COR-L47 (cell line): ENCODE measurements around the gene SQOR.

ENCODE experiments used
- DNase-seq: peaks from one replicate; lab custom pipeline; 2025; lab: John Stamatoyannopoulos, UW

Gene SQOR

GRCh38 chr15:45634432-45635190 lies at the start of gene SQOR:
TSS of gene SQOR (plus strand) at chr15:45635029. CDS start at chr15:45658924, 23,895 bp downstream.
- DNase-seq: no peak

- DNase-seq: no peak
Observed at GRCh38 chr15:45585069-45585791, 49.6 kb upstream of the SQOR start.

- no peak for DNase-seq
Observed at GRCh38 chr15:45586125-45586524, 48.7 kb upstream of the SQOR start.

- DNase-seq: no peak
Observed at GRCh38 chr15:45586601-45587094, 48.2 kb upstream of the SQOR start.

- peak; percentile 91 for DNase-seq
Observed at GRCh38 chr15:45587095-45587862, 47.5 kb upstream of the SQOR start, which contains the start of gene BLOC1S6. TSS of gene BLOC1S6 (plus strand) at chr15:45587379. CDS start at chr15:45587444, 65 bp downstream.

- no peak for DNase-seq
Observed at GRCh38 chr15:45587863-45588170, 47.0 kb upstream of the SQOR start.

- no peak for DNase-seq
Observed at GRCh38 chr15:45588219-45588875, 46.5 kb upstream of the SQOR start.

GRCh38 chr15:45589256-45589655 lies 45.6 kb upstream of the SQOR start:
- DNase-seq: no peak

- no peak for DNase-seq
Observed at GRCh38 chr15:45594319-45594718, 40.5 kb upstream of the SQOR start.

- no peak for DNase-seq
Observed at GRCh38 chr15:45594835-45595530, 39.8 kb upstream of the SQOR start.

- no peak for DNase-seq
Observed at GRCh38 chr15:45603881-45604280, 30.9 kb upstream of the SQOR start.

GRCh38 chr15:45604326-45604725 lies 30.5 kb upstream of the SQOR start:
- DNase-seq: no peak

GRCh38 chr15:45606413-45606812 lies 28.4 kb upstream of the SQOR start:
- no peak for DNase-seq

GRCh38 chr15:45606841-45607240 lies 28.0 kb upstream of the SQOR start:
- no peak for DNase-seq

GRCh38 chr15:45611305-45611704 lies 23.5 kb upstream of the SQOR start:
- peak; percentile 31 for DNase-seq

- DNase-seq: no peak
Observed at GRCh38 chr15:45612790-45613415, 21.9 kb upstream of the SQOR start.

GRCh38 chr15:45616901-45617323 lies 17.9 kb upstream of the SQOR start:
- no peak for DNase-seq

GRCh38 chr15:45618813-45619212 lies 16.0 kb upstream of the SQOR start:
- peak; percentile 52 for DNase-seq

- no peak for DNase-seq
Observed at GRCh38 chr15:45628136-45628535, 6.7 kb upstream of the SQOR start.

- DNase-seq: no peak
Observed at GRCh38 chr15:45630917-45631691, 3.7 kb upstream of the SQOR start.
